NCI-H1436 treated with DMSO at 0.1 percent for 48 hours (cell line): ENCODE measurements around the gene SPRR1B.
"Not testable (repeated sequence)": the region's sequence is repeated elsewhere in the genome, so short reads cannot be mapped to it uniquely, and the experiment has no call there.

Source experiments
- DNase-seq: peaks from one replicate; lab custom pipeline; 2025; lab: John Stamatoyannopoulos, UW

SPRR1B gene, protein sequence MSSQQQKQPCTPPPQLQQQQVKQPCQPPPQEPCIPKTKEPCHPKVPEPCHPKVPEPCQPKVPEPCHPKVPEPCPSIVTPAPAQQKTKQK

DNA sequence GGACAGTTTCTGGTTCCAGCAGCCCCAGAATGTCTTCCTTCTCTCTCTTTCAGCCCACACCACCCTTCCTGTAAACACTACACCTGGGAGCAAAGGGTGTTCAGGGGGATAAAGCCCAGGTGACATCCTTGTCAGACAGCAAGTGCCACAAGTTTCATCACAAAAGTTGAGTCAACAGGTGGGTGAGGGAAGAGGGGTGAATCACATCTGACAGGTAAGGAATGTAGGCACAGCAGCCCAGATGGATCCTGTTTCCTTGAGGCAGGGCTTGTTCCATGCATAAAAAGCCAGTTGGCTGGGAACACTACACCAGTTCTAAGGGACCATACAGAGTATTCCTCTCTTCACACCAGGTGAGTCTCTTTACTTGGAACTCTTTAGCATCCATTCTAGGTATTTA lies at the start of gene SPRR1B:
Gene SPRR1B (plus strand): TSS at position 309 of the 400 bp plus-strand sequence. CDS start 1,143 bp downstream, outside the sequence.
- no peak for DNase-seq

DNA sequence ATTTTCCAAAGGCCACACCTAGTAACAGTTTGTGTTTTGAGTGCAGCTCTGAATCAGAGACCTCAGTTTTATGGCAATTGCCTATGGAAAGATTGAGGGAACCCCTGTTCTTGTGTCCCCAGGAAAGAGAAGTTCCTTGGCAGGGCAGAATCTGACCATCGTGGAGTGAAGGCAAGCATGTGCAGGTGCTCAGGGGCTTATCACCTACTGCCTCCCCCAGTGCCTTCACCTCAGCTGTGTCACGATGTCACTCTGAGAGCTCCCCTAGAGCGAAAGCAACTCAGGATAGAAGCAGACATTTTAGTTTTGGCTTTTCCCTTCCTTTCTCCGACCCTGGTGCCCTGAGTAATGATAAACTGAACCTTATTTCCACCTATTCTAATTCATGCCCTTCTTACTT lies 48.9 kb upstream of the SPRR1B start:
- no peak for DNase-seq

DNA sequence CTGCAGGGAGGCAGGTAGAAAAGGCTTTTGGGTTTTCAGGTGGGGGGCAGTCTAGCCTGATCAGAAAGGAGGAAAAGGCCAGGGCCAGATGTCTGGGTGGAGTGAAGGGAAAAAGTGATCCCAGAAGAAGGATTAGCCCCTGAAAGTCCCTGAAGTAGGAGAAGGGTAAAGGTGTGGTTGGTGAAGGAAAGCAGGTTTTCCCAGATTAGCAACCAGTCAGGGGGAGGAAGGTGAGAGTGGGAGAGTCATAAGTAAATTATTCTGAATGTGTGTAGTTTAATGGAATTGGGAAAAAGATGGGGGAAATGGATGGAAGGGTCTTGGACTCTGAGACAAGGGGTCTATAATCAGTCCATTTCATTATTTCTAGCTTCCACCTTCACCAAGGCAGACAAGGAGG lies 47.8 kb upstream of the SPRR1B start:
- DNase-seq: no peak

DNA sequence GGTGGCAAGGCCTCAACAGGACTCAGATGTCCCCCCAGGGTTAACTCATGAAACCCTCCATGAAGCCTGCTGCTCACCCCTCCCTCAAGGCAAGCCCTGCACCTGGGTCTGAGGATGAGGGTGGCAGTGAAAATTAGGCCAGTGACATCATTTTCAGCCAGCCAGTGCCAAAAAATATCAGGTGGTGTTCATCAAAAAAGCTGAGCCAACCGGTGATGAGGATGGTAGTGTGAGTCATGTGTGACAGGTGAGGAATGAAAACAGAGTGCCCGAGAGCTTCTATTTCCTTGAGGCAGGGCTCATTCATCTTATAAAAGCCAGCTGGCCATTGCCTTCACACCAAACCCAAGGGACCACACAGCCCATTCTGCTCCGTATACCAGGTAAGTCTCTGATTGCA lies 47.3 kb upstream of the SPRR1B start, which contains the start of gene SPRR1A:
Gene SPRR1A (plus strand): TSS at position 339 of the 400 bp plus-strand sequence. CDS start 1,150 bp downstream, outside the sequence.
- no peak for DNase-seq

DNA sequence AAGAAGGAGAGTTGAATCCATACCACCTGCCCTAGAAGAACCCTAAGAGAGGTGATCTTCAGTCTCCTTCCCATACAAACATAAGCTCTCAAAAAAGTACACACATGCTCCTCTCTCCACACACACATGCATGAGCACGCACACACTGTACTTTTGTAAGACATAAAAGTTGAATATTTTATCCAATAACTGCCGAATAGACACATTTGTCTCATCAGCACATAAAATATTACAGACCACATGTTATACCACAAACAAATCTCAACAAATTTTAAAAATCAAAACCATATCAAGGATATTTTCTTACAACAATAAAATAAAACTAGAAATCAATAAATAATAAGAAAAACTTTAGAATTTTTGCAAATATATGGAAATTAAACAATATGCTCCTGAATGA lies 44.4 kb upstream of the SPRR1B start:
- no peak for DNase-seq

DNA sequence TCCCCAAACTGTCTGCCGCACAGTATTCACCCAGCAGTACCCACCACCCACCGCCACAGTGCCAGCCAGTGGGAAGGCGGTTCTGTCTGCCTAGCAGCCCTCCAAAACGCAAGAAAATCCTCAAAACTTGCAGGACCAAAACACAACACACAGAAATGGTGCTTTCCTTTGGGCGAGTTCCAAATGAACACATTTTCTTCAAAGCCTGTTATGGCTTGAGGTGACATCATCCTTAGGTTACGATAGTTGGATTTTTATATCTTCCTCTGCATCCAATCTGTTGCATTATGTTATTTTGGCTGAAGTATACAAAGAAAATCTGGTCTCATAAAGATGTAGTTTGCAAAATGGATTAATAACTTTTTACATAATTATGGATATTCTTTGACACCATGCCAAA lies 37.8 kb upstream of the SPRR1B start:
- DNase-seq: no peak

DNA sequence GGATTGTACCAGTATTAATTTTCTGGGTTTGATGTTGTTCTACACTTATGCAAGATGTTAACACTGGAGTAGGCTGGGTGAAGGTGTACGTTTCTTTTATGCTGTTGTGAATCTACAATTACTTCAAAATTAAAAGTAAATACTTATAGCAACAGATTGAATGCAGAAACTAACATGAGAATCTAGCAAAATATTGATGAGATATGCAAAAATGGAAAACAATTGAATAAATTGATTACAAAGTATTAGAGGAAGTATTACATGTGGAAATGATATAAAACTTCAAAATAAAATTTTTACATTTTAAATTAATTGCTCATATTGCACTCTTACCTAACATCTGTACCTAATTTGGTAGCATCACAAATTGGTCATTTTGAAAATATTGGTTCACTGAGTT lies 35.2 kb upstream of the SPRR1B start:
- DNase-seq: no peak

DNA sequence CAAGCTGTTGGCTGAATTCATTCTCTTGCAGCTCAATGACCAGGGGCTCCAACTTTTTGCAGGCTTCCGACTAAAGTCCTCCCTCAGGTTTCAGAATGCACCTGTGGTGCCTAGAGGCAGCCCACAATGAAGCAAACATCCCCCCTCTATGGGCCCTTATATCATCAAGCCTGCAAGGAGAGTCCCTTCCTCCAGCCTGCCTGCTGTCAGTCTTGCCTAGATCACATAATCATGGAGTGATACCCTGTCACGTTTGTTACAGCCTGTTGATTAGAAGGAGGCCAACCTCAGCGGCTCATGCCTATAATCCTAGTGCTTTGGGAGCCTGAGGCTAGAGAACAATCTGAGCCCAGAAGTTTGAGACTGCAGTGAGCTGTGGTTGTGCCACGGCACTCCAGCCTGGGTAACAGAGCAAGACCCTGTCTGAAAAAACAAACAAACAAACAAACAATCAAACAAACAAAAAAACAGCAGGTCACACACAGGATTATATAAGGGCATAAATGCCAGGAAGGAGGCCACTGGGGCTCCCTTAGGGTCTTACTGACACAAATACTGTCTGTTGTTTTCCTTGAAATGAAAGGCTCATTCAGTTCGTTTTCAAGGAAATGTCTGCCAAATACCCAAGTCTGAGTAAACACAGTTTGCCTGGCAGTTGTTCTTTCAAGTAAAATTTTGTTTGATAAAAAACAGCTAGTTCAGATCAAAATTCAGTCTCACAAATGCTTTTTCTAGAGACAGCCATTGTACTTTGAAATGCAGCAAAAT lies 34.2 kb upstream of the SPRR1B start:
- DNase-seq: no peak

DNA sequence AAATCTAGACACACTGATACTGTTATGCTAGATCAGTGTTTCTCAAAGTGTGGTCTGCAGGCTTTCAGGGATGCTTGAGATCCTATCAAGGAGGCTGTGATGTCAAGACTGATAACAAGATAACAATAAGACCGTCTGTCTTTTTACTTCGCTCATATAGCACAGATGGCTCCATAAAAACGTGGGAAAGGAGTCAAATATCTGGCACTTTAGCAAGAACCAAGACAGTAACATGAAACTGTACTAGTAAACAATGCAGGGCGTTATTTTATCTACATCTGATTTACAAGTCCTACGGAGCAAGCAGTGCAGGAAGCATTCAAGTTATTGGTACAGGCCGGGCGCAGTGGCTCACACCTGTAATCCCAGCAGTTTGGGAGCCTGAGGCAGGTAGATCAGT lies 33.1 kb upstream of the SPRR1B start:
- no peak for DNase-seq

DNA sequence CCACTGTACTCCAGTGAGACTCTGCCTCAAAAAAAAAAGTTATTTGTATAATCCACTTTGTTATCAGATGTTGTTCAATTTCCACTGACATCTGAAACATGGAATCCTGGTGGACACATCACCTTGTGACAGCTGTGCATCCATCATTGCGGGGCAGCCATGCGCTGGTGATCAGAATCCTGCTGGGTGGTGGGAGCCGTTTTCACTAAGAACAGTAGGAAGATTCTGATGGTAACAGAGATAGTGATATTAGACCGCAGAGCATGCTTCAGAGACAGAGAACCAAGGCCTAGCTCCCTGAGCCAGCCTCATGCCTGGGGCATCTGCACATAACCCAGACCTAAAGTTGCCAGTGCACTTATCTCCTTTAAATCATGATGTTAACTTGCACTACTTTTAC lies 32.5 kb upstream of the SPRR1B start:
- DNase-seq: no peak

DNA sequence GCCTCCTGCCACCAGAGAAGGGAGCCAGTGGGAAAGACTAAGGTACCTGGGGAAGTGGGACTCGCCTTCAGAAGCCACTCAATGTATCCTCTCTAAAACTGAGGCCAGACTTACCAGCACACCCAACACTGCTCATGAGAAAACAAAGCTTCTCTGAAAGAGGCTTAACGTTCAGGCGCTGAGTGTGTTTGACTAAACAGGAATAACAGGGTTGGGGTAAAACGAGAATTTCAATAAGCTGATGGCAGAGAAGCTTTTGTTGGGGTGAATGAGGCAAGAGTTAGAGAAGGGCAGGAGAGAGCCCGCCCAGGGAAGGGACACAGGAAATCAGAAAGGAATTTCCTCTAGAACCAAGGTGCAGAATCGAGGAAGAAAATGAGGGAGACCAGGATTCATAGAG lies 31.2 kb upstream of the SPRR1B start:
- no peak for DNase-seq

DNA sequence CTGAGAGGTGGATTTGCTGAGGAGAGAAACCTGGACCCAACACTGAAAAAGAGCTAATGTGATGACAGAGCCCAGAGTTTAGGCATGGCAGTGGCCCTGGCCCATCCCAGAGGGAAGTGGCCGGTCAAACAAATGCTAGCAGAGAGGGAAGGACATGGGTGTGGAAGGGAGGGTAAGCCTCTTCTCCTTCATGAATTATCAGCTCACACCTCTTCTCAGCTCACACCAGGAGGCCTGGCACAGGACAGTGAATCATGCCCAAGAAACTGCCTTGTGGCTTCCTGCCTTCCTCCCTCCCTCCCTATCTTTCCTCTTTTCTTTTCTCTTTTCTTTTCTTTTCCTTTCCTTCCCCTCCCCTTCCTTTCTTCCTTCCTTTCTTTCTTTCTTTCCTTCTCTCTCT lies 30.7 kb upstream of the SPRR1B start:
- DNase-seq: no peak

DNA sequence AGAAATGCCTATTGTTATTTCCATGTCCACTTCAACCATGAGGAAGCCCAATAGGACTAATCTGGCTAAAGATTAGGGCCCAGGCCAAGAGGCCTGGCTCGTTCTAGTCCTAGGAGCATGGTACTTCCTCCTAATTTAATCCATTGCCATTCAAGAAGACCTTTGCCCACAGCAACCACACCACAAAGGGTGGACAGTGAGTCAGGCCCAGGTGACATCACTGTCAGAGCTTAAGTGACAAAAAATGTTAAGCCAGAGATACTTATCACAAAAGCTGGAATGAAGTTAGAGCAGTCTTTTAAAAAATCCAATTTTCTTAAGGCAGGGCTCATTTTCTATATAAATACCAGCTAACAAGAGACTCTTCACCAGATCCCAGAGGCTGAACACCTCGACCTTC lies 29.6 kb upstream of the SPRR1B start, which contains the start of gene SPRR3:
Gene SPRR3 (plus strand): TSS at position 368 of the 400 bp plus-strand sequence. CDS start 1,272 bp downstream, outside the sequence.
- DNase-seq: no peak

DNA sequence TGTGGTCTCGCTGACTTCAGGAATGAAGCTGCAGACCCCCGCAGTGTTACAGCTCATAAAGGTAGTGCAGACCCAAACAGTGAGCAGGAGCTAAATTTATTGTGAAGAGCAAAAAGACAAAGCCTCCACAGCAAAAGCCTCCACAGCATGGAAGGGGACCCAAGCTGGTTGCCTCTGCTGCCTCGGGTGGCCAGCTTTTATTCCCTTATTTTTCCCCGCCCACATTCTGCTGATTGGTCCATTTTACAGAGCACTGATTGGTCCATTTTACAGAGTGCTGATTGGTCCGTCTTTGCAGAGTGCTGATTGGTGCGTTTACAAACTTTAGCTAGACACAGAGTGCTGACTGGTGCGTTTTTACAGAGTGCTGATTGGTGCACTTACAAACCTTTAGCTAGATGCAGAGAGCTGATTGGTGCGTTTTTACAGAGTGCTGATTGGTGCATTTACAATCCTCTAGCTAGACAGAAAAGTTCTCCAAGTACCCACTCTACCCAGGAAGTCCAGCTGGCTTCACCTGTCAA lies 19.7 kb upstream of the SPRR1B start:
- DNase-seq: not testable (repeated sequence)

DNA sequence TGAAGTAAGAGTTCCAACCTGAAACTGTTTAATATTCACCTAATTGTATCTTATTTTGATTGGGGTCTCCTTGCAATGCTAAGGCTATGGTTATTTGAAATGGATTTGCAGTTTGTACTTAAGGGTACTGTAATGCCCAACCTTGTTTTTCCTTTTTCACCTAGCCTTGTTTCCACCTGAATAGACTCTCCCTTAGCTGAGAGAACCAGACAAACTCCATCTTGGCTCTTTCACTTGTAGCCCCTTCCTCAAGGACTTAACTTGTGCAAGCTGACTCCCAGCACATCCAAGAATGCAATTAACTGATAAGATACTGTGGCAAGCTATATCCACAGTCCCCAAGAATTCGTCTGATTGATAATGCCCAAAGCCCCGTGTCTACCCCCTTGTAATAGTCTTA lies 9.2 kb upstream of the SPRR1B start:
- DNase-seq: not testable (repeated sequence)

DNA sequence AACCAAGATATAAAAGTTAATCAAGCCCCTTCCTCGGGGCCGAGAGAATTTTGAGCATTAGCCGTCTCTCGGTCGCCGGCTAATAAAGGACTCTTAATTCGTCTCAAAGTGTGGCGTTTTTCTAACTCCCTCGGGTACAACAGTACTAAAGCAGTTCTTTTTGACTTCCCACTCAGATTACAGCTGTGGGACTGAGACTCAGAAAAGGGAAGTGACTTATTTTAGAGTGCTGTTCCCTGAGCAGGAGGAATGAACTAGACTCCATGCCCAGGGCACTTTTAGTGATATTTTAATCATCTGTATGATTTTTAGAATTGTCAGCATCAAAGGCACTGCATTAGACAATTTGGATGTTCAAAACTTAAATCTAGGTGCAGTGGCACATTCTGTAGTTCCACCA lies 8.7 kb upstream of the SPRR1B start:
- not testable (repeated sequence) for DNase-seq

DNA sequence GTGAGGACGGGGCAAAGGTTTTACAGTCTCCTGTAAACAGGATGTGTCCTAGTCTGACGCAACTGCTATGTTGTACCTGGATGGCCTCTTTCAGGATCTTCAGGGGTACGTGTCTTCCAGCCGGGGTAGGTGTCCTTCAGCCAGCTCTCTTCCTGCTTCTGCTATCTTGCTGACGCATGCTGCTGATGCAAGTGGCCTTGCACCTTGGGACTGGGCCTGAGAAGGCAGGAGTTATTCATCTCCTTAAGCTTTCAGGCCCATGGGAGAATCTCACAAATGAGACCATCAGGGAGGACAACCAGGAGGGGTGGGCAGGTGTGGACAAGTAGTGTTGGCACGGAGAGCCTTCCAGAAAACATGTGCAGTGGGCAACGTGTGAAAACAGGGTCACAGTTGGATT lies 7.9 kb upstream of the SPRR1B start:
- DNase-seq: no peak

DNA sequence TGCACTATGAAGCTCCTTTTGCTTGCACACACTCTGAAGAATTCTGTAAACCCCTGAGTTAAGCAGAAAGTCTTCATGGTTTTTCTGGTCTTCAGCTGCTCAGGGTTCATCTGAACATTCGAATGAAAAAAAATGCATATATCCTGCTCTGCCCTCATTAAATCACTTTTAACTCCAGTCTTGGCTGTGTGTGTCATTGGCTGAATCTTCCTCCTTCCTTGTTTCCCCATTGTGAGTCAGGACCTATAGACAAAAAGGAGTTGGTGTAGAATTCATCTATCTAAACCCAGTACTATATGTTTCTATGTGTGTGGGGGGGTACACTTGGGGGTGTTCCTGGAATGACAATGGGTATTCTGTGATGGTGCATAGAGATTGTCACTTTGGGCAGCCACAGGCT lies 6.6 kb upstream of the SPRR1B start:
- no peak for DNase-seq

DNA sequence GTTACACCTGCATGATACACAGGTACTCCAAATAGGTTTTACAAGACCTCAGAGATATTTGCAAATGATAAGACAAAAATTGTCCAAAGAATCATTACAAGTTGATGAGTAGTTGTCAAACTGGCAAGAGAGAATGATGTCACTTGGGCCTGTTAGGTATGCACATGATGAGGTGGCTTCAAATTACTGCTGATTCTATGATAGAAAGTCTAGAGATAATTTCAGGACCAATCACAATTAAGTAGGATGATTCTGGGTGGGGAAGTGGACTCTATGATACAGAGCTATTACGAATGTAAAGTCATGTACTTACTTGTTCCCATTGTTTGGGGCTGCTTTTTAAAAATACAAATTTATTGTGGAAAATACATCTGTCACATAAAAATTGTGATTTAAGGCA lies 5.2 kb upstream of the SPRR1B start:
- DNase-seq: no peak

DNA sequence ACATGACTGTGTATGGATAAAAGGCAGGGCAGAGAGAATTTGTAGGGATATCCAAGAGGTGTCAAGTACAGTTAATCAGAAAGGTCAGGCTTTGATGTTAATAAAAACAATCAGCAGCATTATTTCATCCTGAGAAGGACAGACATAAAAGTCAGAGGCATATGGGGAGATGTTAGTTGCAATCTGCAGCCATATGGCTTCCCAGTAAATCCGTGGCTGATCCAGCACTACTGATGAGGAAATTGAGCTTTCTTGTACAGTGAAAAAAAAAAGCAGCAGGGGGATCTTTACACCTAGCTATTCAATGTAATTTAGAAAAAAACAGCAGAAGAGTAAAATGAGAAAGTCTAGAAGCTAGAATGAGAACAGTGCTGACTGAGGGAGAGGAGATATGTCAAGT lies 2.2 kb upstream of the SPRR1B start:
- DNase-seq: no peak

DNA sequence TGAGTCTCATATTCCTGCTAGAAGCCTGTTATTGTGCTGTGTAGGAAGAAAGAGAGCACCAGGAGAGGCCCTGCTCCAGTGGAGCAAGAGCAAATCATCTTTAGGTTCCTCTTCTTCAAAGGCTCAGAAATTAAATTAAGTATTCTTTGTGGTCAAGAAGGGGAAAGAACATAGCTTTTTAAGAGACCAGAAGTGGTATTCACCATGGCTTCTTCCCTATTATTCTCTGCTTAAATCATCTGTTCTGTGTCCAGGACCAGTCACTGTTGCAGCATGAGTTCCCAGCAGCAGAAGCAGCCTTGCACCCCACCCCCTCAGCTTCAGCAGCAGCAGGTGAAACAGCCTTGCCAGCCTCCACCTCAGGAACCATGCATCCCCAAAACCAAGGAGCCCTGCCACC lies 1.1 kb downstream of the SPRR1B start:
- no peak for DNase-seq

DNA sequence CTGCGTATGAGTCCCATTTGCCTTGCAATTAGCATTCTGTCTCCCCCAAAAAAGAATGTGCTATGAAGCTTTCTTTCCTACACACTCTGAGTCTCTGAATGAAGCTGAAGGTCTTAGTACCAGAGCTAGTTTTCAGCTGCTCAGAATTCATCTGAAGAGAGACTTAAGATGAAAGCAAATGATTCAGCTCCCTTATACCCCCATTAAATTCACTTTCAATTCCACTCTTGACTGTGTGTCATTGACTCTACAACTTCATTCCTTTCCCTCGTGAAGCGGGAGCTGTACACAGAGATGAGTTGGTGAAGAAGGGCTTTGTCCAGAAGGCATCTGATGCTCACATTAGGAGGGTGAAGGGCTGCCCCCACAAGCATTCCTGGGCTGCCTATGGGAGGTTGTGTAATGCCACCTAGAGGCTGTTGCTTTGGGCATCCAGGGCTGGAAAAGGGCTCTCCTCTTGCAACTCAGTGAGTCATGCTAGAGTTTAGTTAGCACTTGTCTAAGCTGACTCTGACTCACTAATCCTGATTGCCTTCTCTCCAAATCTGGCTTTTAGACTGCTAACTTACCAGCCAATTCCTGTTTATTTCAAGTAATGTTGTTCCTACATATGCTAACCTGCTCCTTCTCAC lies 1.8 kb downstream of the SPRR1B start:
- no peak for DNase-seq

DNA sequence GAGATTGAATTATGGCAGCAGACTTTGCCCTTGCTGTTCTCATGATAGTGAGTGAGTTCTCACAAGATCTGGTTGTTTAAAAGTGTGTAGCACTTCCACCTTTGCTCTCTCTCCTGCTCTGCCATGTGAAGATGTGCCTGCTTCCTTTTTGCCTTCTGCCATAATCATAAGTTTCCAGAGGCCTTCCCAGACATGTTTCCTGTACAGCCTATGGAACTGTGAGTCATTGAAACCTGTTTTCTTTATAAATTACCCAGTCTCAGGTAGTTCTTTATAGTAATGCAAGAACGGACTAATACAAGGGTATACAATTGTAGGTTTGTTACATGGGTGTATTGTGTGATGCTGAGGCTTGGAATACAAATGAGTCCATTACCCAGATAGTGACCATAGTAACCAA lies 4.2 kb downstream of the SPRR1B start:
- DNase-seq: no peak
